Right renal pelvis (tissue), 4 donors: Measurements from ENCODE around the gene FTCD. TPM values are rescaled to one million over a fixed set of nuclear protein-coding genes. Genes with fewer than 3 reads are reported as not detected.
A peak's percentile ranks its signal among the peaks of the same experiment; 100 is the strongest.
"Not testable (repeated sequence)": the region's sequence is repeated elsewhere in the genome, so short reads cannot be mapped to it uniquely, and the experiment has no call there.

Source experiments
- DNase-seq, 4 donors: peaks; one replicate each; pipeline ENCODE4 v3.0.0-alpha.2; 2013; ENCODE audit warnings: low read depth in 4 of 4, low spot score in 3 of 4, missing footprints in 1 of 4
- polyA plus RNA-seq, 4 donors: library from polyadenylated mRNA; unstranded; fragments of 120-200 nt; gene quantifications; one replicate each; pipeline ENCODE4 v1.2.1, GENCODE V29; 2013; ENCODE audit not compliant: insufficient read length in 4 of 4

Gene FTCD
- polyA plus RNA-seq, 4 donors, result 15.2 to 34.2 (median 27.7) TPM

GRCh38 chr21:46114963-46115362 lies 40.4 kb downstream of the FTCD start:
- DNase-seq, result no peak

- no peak for DNase-seq
Observed at GRCh38 chr21:46113497-46114176, 41.7 kb downstream of the FTCD start.

GRCh38 chr21:46112725-46113215 lies 42.6 kb downstream of the FTCD start:
- no peak for DNase-seq

- no peak for DNase-seq
Observed at GRCh38 chr21:46111857-46112724, 43.3 kb downstream of the FTCD start.

- DNase-seq, result no peak
Observed at GRCh38 chr21:46111193-46111571, 44.2 kb downstream of the FTCD start.

- no peak for DNase-seq
Observed at GRCh38 chr21:46110499-46111192, 44.7 kb downstream of the FTCD start.

- no peak for DNase-seq
Observed at GRCh38 chr21:46109313-46110221, 45.8 kb downstream of the FTCD start.

- no peak for DNase-seq
Observed at GRCh38 chr21:46108827-46109312, 46.5 kb downstream of the FTCD start.

- not testable (repeated sequence) for DNase-seq
Observed at GRCh38 chr21:46107376-46107775, 48.0 kb downstream of the FTCD start.

- no peak for DNase-seq
Observed at GRCh38 chr21:46104104-46104503, 51.3 kb downstream of the FTCD start.

GRCh38 chr21:46100906-46101305 lies 54.5 kb downstream of the FTCD start:
- DNase-seq, result no peak

GRCh38 chr21:46100426-46100825 lies 55.0 kb downstream of the FTCD start:
- DNase-seq, result no peak

- no peak for DNase-seq
Observed at GRCh38 chr21:46100020-46100419, 55.4 kb downstream of the FTCD start.

GRCh38 chr21:46099476-46099875 lies 55.9 kb downstream of the FTCD start:
- DNase-seq, result no peak

GRCh38 chr21:46098303-46099141 lies 56.9 kb downstream of the FTCD start:
- DNase-seq, result no peak

GRCh38 chr21:46097336-46098293 lies 57.8 kb downstream of the FTCD start, which contains the start of gene COL6A2:
Gene COL6A2 (plus strand): TSS chr21:46098112.
- peak; percentile 42 to 60 (median 51) for DNase-seq

GRCh38 chr21:46096596-46097335 lies 58.6 kb downstream of the FTCD start:
- DNase-seq, result no peak
